ENCODE results near the gene VAMP2. TPM values are rescaled to one million over a fixed set of nuclear protein-coding genes. Genes with fewer than 3 reads are reported as not detected.

The VAMP2 gene
- total RNA-seq, 1 experiment from 2014 or later: 22.1 TPM

DNA sequence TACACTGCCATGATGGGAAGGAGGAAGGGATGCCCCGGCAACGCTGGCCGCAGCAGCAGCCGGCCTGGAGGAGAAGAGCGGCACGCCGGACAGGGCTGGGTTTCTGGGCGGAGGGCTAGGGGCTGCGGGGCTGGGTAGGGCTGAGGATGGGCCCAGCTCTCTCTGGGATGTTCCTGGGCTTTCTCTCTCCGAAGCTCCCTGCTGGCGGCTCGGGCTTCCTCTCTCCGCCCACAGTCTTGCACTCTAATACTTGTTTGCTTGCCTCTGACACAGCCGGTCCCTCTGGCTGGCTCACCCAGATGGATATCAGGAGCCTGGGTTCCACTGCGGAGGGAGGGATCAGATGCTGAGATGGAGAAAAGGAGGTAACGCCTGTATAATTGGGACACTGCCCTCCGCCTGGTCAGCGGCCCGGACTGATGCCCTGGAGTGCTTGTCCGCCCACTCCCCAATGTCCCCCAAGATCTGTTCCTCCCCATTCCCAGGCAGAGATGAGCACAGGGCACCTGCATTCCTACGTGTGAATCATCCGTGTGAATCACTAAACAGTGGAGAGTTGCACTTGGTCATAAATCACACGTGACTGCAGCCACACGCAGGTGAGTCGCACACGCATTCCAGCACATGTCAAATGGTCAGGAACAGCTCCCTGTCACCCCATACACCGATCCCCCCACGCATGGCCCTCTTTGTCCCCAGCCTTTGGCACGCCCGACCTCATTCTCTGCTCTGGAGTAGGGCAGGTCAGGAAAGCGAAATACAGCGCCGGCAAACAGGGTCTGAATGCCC, 44.6 kb downstream of the VAMP2 start, which contains the start of gene ALOXE3:
Gene ALOXE3 (minus strand): TSS at position 535 of the 789 bp plus-strand sequence. CDS start 524 bp downstream, at position 11.
- intact Hi-C loops (cut with micrococcal nuclease; ENCODE audit: unreplicated experiment): loop anchor here (5.0 kb wide), 2 partner anchors 36 to 56 kb away; no protein-coding TSS in a partner anchor
- Mint-ChIP-seq H3K4me1 (ENCODE audit: low read depth, unreplicated experiment) (peaks cover 24% of the 10 kb centered on the region), H3K9me3 (ENCODE audit: low read depth, unreplicated experiment) (no peaks in the 10 kb centered on the region), H3K36me3 (ENCODE audit: insufficient read depth, unreplicated experiment) (peaks cover 45% of the 10 kb centered on the region), H3K27me3 (ENCODE audit: unreplicated experiment) (peaks cover 56% of the 10 kb centered on the region), H3K4me3 (ENCODE audit: low read depth, unreplicated experiment) (peak within 1 kb of the TSS; percentile 91), H3K27ac (ENCODE audit: unreplicated experiment) (peak within 1 kb of the TSS; percentile 98)
- TF ChIP-seq CTCF (IDR thresholded peaks at IDR 0.05; ENCODE audit: unreplicated experiment): no peak
- CTCF ChIA-PET: interaction anchor here (0.7 to 2.4 kb wide), 8 partner anchors 20 to 129 kb away, joined by 3 to 10 read pairs (median 4); partner anchors contain the start of gene CTC1
- peak; percentile 41 for DNase-seq
- no TSS peak for BruUV-seq (replicated peaks)

GRCh38 chr17:8117367-8117979, 45.3 kb downstream of the VAMP2 start:
- H3K27me3 Mint-ChIP-seq (ENCODE audit: unreplicated experiment): peaks cover 56% of the 10 kb centered on the region
- DNase-seq: no peak
- peaks cover 45% of the 10 kb centered on the region for H3K36me3 Mint-ChIP-seq (ENCODE audit: insufficient read depth, unreplicated experiment)
- TF ChIP-seq CTCF (IDR thresholded peaks at IDR 0.05; ENCODE audit: unreplicated experiment): no peak
- H3K27ac Mint-ChIP-seq (ENCODE audit: unreplicated experiment): peak overlapping the region; percentile 98
- peak overlapping the region; percentile 91 for H3K4me3 Mint-ChIP-seq (ENCODE audit: low read depth, unreplicated experiment)
- H3K4me1 Mint-ChIP-seq (ENCODE audit: low read depth, unreplicated experiment): peaks cover 20% of the 10 kb centered on the region
- CTCF ChIA-PET: interaction anchor here (0.7 to 2.4 kb wide), 4 partner anchors 19 to 57 kb away, joined by 3 to 9 read pairs (median 3); no protein-coding TSS in a partner anchor
- no peaks in the 10 kb centered on the region for H3K9me3 Mint-ChIP-seq (ENCODE audit: low read depth, unreplicated experiment)
- intact Hi-C loops (cut with micrococcal nuclease; ENCODE audit: unreplicated experiment): loop anchor here (5.0 kb wide), 2 partner anchors 35 to 55 kb away; no protein-coding TSS in a partner anchor
- no TSS peak for BruUV-seq (replicated peaks)

GRCh38 chr17:8116776-8117175, 46.0 kb downstream of the VAMP2 start:
- CTCF ChIA-PET: interaction anchor here (0.7 kb wide), 1 partner anchor 20 kb away, joined by 3 read pairs; no protein-coding TSS in a partner anchor
- no peak overlapping the region for H3K27ac Mint-ChIP-seq (ENCODE audit: unreplicated experiment)
- no peak for TF ChIP-seq CTCF (IDR thresholded peaks at IDR 0.05; ENCODE audit: unreplicated experiment)
- peaks cover 45% of the 10 kb centered on the region for H3K36me3 Mint-ChIP-seq (ENCODE audit: insufficient read depth, unreplicated experiment)
- H3K27me3 Mint-ChIP-seq (ENCODE audit: unreplicated experiment): peaks cover 57% of the 10 kb centered on the region
- BruUV-seq (replicated peaks): no TSS peak
- DNase-seq: no peak
- no peaks in the 10 kb centered on the region for H3K9me3 Mint-ChIP-seq (ENCODE audit: low read depth, unreplicated experiment)
- H3K4me1 Mint-ChIP-seq (ENCODE audit: low read depth, unreplicated experiment): peaks cover 20% of the 10 kb centered on the region
- no peak overlapping the region for H3K4me3 Mint-ChIP-seq (ENCODE audit: low read depth, unreplicated experiment)
- intact Hi-C loops (cut with micrococcal nuclease; ENCODE audit: unreplicated experiment): loop anchor here (5.0 kb wide), 2 partner anchors 34 to 54 kb away; no protein-coding TSS in a partner anchor

- H3K36me3 Mint-ChIP-seq (ENCODE audit: insufficient read depth, unreplicated experiment): peaks cover 4% of the 10 kb centered on the region
- peaks cover 52% of the 10 kb centered on the region for H3K27me3 Mint-ChIP-seq (ENCODE audit: unreplicated experiment)
- TF ChIP-seq CTCF (IDR thresholded peaks at IDR 0.05; ENCODE audit: unreplicated experiment): no peak
- CTCF ChIA-PET: interaction anchor here (1.2 to 2.0 kb wide), 4 partner anchors 11 to 51 kb away, joined by 3 to 11 read pairs (median 7); no protein-coding TSS in a partner anchor
- H3K4me3 Mint-ChIP-seq (ENCODE audit: low read depth, unreplicated experiment): no peak overlapping the region
- no peak for DNase-seq
- peaks cover 21% of the 10 kb centered on the region for H3K4me1 Mint-ChIP-seq (ENCODE audit: low read depth, unreplicated experiment)
- no peaks in the 10 kb centered on the region for H3K9me3 Mint-ChIP-seq (ENCODE audit: low read depth, unreplicated experiment)
- intact Hi-C loops (cut with micrococcal nuclease; ENCODE audit: unreplicated experiment): no loop called here
- no TSS peak for BruUV-seq (replicated peaks)
- no peak overlapping the region for H3K27ac Mint-ChIP-seq (ENCODE audit: unreplicated experiment)
Measured at GRCh38 chr17:8110907-8111306, 51.8 kb downstream of the VAMP2 start.
